Endothelial cell of umbilical vein (primary cell): ENCODE results near the gene PRLR. TPM values are rescaled to one million over a fixed set of nuclear protein-coding genes. Genes with fewer than 3 reads are reported as not detected.

Source experiments
- BruUV-seq: library from RNA; stranded (reverse); fragments of 400-500 nt; replicated peaks from 2 replicates; lab custom pipeline; 2021; lab: Mats Ljungman, UMichigan
- CTCF ChIA-PET: fragments of 300-600, 350-600 bp; sonication (Branson Sonifier 250); formaldehyde crosslinking; loops from one replicate; lab custom pipeline; 2021; ENCODE audit warnings: antibody characterized with exemption, inconsistent platforms; lab: Charles Lee
- POLR2A ChIA-PET: fragments of 300-600, 350-600 bp; sonication (Branson Sonifier 250); formaldehyde crosslinking; loops from one replicate; lab custom pipeline; 2021; ENCODE audit warnings: antibody characterized with exemption, inconsistent platforms; lab: Charles Lee
- DNase-seq: peaks from one replicate; pipeline ENCODE4 v3.0.0-alpha.2; 2011; ENCODE audit warnings: low read depth, low spot score
- FAIRE-seq: peaks from 2 replicates; lab custom pipeline; 2011; peaks lifted over from hg19 to GRCh38; lab: Jason Lieb, UNC
- H2AFZ ChIP-seq: 2 replicates; pipeline ENCODE4 v1.6.0; 2012; ENCODE audit warnings: low read depth, low read length, control low read depth, inconsistent platforms
- H3K27ac ChIP-seq: 2 replicates; pipeline ENCODE4 v1.5.1; 2011; ENCODE audit warnings: low read depth, mild to moderate bottlenecking, control low read depth, low read length, moderate library complexity; ENCODE audit not compliant: insufficient read depth
- H3K27me3 ChIP-seq, 2 experiments: 2 replicates each; pipeline versions ENCODE4 v1.6.0 to v1.6.1; 2011; ENCODE audit warnings: low read length in 2 of 2, mixed read lengths in 1 of 2; ENCODE audit not compliant: control insufficient read depth in 2 of 2, insufficient read depth in 2 of 2
- H3K36me3 ChIP-seq, 2 experiments: 2 replicates in 1 of 2; 3 replicates in 1 of 2; pipeline ENCODE4 v1.5.1; 2011; ENCODE audit warnings: low read length in 2 of 2, mild to moderate bottlenecking in 1 of 2, moderate library complexity in 1 of 2; ENCODE audit not compliant: control insufficient read depth in 2 of 2, insufficient read depth in 2 of 2; ENCODE audit errors: extremely low read depth in 1 of 2
- H3K4me1 ChIP-seq: 3 replicates; pipeline ENCODE4 v1.5.1; 2011; ENCODE audit warnings: mild to moderate bottlenecking, low read length; ENCODE audit not compliant: control insufficient read depth, insufficient read depth; ENCODE audit errors: extremely low read depth
- H3K4me2 ChIP-seq: 2 replicates; pipeline ENCODE4 v1.6.1; 2011; ENCODE audit warnings: low read length, control low read depth, mixed read lengths; ENCODE audit not compliant: insufficient read depth
- H3K4me3 ChIP-seq, 3 experiments: fragments of 200-600 bp in 1 of 3; sonication (generic), shearing (Covaris generic) in 1 of 3; replicated peaks in 1 of 3; 2 replicates each; pipeline ENCODE4 v1.5.1; 2011 to 2016; ENCODE audit warnings: control low read depth in 3 of 3, low read length in 3 of 3, mild to moderate bottlenecking in 2 of 3, inconsistent platforms in 1 of 3, low read depth in 1 of 3, moderate library complexity in 1 of 3; ENCODE audit not compliant: insufficient read depth in 1 of 3
- H3K79me2 ChIP-seq: 2 replicates; pipeline ENCODE4 v1.6.0; 2012; ENCODE audit warnings: low read length, inconsistent platforms; ENCODE audit not compliant: control insufficient read depth, insufficient read depth
- H3K9ac ChIP-seq: replicated peaks from 2 replicates; pipeline ENCODE3; 2011; ENCODE audit warnings: low read length, control low read depth; ENCODE audit not compliant: insufficient read depth; ENCODE audit errors: extremely low read depth
- H3K9me1 ChIP-seq: replicated peaks from 3 replicates; pipeline ENCODE4 v1.6.0; 2011; ENCODE audit warnings: mild to moderate bottlenecking, low read length; ENCODE audit not compliant: control insufficient read depth, insufficient read depth; ENCODE audit errors: extremely low read depth
- H3K9me3 ChIP-seq: replicated peaks from 2 replicates; pipeline ENCODE4 v1.5.1; 2012; ENCODE audit warnings: low read length, inconsistent platforms; ENCODE audit not compliant: control insufficient read depth, insufficient read depth
- H4K20me1 ChIP-seq: replicated peaks from 2 replicates; pipeline ENCODE3; 2011; ENCODE audit warnings: mild to moderate bottlenecking, low read length; ENCODE audit not compliant: control insufficient read depth, insufficient read depth; ENCODE audit errors: extremely low read depth
- CTCF ChIP-seq, 2 donors: IDR thresholded peaks; 1 replicate in 1 of 2; 2 replicates in 1 of 2; pipeline ENCODE4 v1.5.1; 2011; ENCODE audit warnings: low read length in 2 of 2, mild to moderate bottlenecking in 2 of 2, moderate library complexity in 2 of 2, control low read depth in 1 of 2, inconsistent platforms in 1 of 2, low read depth in 1 of 2; ENCODE audit not compliant: insufficient read depth in 1 of 2; ENCODE audit errors: extremely low read depth in 1 of 2
- EZH2 ChIP-seq: IDR thresholded peaks from 2 replicates; pipeline ENCODE4 v1.6.1; 2012; ENCODE audit warnings: borderline replicate concordance, low read depth, mild to moderate bottlenecking, moderate library complexity, low read length, inconsistent platforms; ENCODE audit not compliant: severe bottlenecking
- FOS ChIP-seq: IDR thresholded peaks from 2 replicates; pipeline ENCODE4 v1.6.1; 2011; ENCODE audit warnings: mild to moderate bottlenecking, low read length, moderate library complexity, borderline replicate concordance; ENCODE audit not compliant: insufficient read depth
- JUN ChIP-seq: IDR thresholded peaks from 2 replicates; pipeline ENCODE4 v1.6.1; 2011; ENCODE audit warnings: borderline replicate concordance, low read depth; ENCODE audit not compliant: insufficient read length, insufficient read depth
- MAX ChIP-seq: IDR thresholded peaks from 2 replicates; pipeline ENCODE4 v1.6.1; 2011; ENCODE audit not compliant: insufficient read depth, insufficient read length
- POLR2A ChIP-seq: IDR thresholded peaks from 2 replicates; pipeline ENCODE4 v1.6.1; 2012; ENCODE audit warnings: low read depth, mild to moderate bottlenecking, control low read depth, low read length
- POLR2AphosphoS5 ChIP-seq: IDR thresholded peaks from 2 replicates; pipeline ENCODE4 v1.6.1; 2012; ENCODE audit warnings: low read depth, mild to moderate bottlenecking, control low read depth, low read length, moderate library complexity; ENCODE audit not compliant: insufficient read depth
- dilution Hi-C: fragments of 300-500 bp; cut with MboI; formaldehyde crosslinking; loops from one replicate; pipeline ENCODE4 v1.15.0; 2019; ENCODE audit warnings: low sequenced_read_pairs; ENCODE audit not compliant: extremely low pct_ligation_motif_present
- intact Hi-C: fragments of 100-400 bp; cut with micrococcal nuclease; formaldehyde crosslinking; loops from one replicate; pipeline ENCODE4 v1.10.0; 2022
- polyA plus RNA-seq, 4 experiments: library from polyadenylated mRNA; depleted of rRNA in 3 of 4; stranded (reverse) in 3 of 4; unstranded in 1 of 4; fragments of >200 nt; gene quantifications; 2 replicates each; pipeline versions ENCODE4 v1.2.1 to v1.2.3, GENCODE V29; 2011 to 2012; ENCODE audit warnings: missing spikeins in 1 of 4
- total RNA-seq: library from RNA; stranded (reverse); gene quantifications from 2 replicates; pipeline ENCODE4 v1.2.3, GENCODE V29; 2021

PRLR gene
- total and polyA plus RNA-seq, 2 donors (not counting 3 experiments of a cell fraction or from before 2014, with no cell fraction given) = not detected

GRCh38 chr5:35158622-35159369 lies 71.5 kb downstream of the PRLR start:
- H3K9ac ChIP-seq = no peak overlapping the region
- no peaks in the 10 kb centered on the region for H3K36me3 ChIP-seq
- POLR2A ChIA-PET = no interaction called here
- H3K4me2 ChIP-seq = no peak overlapping the region
- no peak overlapping the region for H2AFZ ChIP-seq
- no peaks in the 10 kb centered on the region for H3K9me3 ChIP-seq
- H3K27ac ChIP-seq = no peak overlapping the region
- TF ChIP-seq JUN (no peak), POLR2AphosphoS5 (no peak), EZH2 (no peak), CTCF (IDR thresholded peaks at IDR 0.05; ENCODE audit: extremely low read depth in 1 of 2, insufficient read depth in 1 of 2, low read depth in 1 of 2, low read length in 2 of 2) (no peak), POLR2A (no peak), FOS (no peak), MAX (no peak)
- no peak for FAIRE-seq
- no peaks in the 10 kb centered on the region for H3K4me1 ChIP-seq
- no peaks in the 10 kb centered on the region for H4K20me1 ChIP-seq
- BruUV-seq = no TSS peak
- no peak overlapping the region for H3K4me3 ChIP-seq
- DNase-seq = no peak
- CTCF ChIA-PET = no interaction called here
- intact Hi-C loops = no loop called here
- no peaks in the 10 kb centered on the region for H3K27me3 ChIP-seq
- H3K9me1 ChIP-seq = no peaks in the 10 kb centered on the region
- dilution Hi-C loops = no loop called here
- H3K79me2 ChIP-seq = no peaks in the 10 kb centered on the region
